NCI-H345 treated with DMSO at 0.1 percent for 48 hours (cell line): Measurements from ENCODE around the gene ERG.

ENCODE experiments used
- DNase-seq: peaks from one replicate; lab custom pipeline; 2025; ENCODE audit not compliant: unreplicated experiment; lab: John Stamatoyannopoulos, UW

The ERG gene

GRCh38 chr21:38361324-38361723 lies 137.0 kb downstream of the ERG start:
- DNase-seq = no peak

GRCh38 chr21:38359835-38360234 lies 138.4 kb downstream of the ERG start:
- DNase-seq = no peak

GRCh38 chr21:38359090-38359489 lies 139.2 kb downstream of the ERG start:
- no peak for DNase-seq

DNA sequence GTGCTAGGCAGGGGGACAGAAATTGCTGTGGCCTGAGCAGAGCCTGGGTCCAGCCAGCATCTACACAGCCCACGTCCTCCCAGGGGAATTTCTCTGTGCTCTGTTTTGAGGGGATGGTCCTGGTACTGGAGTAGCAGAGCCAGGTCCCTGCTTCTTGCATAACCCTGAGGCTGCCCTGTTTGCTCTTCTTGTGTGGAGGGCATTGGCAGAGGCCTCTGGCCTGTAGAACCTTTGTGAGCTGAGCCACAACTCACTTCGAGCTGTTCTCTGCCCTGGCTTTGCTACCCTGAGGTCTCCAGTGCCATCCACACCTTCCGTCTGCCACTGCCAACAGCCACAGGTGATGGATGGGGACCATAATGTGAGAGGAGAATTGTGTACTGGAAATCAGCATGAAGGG lies 139.6 kb downstream of the ERG start:
- DNase-seq = no peak

DNA sequence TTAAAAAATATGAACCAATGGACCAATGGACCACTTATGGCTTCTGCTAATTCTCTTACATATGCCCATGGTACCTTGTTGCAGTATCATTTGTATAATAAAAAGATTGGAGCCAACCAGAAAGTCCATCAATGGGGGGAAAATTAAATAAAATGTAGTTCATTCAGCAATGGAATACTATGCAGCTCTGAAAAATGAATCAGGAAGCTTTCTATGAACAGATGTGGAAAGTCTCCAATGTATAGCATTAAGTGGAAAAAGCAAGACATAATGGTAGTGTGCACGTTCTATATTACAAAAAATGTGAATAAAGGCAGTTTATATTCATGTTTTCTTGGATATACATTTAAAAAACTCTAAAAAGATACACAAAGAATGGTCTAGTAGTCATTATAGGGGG lies 140.2 kb downstream of the ERG start:
- DNase-seq = no peak

DNA sequence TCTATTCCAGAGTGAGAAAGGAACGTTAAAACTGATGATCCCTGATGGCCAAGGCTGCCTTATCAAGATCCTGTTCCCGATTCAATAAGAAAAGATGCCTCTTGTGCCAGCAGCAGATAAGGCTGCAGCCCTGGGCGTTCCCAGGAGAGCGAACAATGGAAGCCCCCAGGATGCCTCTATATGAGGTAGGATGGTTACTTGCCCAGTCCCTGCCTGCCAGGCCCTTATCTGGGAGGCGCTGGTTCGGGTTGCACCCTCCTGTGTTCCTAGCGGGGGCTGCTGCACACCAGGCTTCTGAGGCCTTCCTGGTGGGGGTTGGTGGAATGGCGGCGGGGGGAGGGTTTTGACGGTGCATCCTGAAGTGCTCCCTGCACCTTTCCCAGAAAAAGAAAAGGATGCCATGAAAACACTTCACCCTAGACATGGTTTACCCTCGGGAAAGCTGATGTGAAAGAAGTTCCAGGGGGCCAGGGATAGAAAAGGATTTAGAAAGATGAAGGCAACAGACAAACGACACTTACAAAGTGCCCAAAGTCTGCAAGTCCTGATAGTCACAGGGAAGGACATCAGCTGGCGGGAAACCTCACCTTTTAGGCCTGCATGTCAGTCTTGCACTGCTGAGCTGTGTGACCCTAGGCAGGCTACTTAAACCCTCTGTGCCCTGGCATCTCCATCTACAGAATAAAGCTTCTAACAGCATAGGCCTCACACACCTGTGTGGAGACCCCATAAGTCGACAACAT lies 141.2 kb downstream of the ERG start:
- DNase-seq = no peak

- DNase-seq = peak; percentile 48
These were observed 142.1 kb downstream of the ERG start for GRCh38 chr21:38355992-38356781.

GRCh38 chr21:38355353-38355752 lies 142.9 kb downstream of the ERG start:
- DNase-seq = no peak

- DNase-seq = no peak
These were observed 143.5 kb downstream of the ERG start for GRCh38 chr21:38354746-38355145.

DNA sequence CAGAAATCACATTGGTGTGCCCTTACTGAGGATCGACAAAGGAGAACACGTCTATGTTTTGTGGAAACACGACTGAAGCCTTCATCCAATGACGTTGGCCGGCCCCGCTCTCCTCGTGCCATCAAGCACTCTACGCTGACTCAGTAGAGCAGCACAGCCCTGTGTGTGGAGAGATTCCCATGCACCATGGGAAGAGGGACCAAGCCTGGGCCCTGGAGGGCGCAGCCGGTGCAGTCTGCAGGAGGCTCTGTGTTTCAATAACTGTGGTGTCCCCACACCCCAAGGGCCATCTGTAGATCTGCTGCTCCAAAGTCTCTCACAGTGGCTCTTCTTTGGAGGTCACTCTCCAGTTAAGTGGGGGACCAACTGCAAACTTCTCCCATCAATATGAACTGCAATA lies 144.0 kb downstream of the ERG start:
- no peak for DNase-seq

GRCh38 chr21:38352536-38353219 lies 145.6 kb downstream of the ERG start:
- no peak for DNase-seq

DNA sequence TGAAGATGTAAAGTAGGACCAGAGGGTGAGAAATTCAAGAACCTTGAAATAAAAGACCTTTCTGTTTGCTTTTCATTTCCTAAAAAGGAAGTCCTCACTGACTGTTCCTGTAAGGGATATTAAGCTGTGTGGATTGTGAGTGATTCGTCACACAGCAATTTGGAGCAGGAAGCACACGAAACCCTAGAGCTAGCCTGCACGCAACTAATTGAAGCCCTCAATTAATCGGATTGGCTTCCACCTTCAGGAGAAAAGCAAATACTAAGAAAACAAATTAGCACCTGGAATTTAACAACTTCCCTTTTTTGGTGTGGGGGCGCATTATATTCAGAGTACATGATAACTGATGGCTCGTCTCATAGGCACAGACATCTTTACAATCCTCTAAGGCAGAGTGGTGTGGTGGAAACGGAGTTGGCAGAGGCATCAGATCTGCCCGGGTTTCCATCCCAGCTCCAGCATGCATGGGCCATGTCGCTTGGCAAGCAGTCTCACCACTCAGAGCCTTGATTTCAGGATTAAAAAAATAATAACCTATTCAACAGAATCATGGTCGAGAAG lies 146.2 kb downstream of the ERG start:
- no peak for DNase-seq

DNA sequence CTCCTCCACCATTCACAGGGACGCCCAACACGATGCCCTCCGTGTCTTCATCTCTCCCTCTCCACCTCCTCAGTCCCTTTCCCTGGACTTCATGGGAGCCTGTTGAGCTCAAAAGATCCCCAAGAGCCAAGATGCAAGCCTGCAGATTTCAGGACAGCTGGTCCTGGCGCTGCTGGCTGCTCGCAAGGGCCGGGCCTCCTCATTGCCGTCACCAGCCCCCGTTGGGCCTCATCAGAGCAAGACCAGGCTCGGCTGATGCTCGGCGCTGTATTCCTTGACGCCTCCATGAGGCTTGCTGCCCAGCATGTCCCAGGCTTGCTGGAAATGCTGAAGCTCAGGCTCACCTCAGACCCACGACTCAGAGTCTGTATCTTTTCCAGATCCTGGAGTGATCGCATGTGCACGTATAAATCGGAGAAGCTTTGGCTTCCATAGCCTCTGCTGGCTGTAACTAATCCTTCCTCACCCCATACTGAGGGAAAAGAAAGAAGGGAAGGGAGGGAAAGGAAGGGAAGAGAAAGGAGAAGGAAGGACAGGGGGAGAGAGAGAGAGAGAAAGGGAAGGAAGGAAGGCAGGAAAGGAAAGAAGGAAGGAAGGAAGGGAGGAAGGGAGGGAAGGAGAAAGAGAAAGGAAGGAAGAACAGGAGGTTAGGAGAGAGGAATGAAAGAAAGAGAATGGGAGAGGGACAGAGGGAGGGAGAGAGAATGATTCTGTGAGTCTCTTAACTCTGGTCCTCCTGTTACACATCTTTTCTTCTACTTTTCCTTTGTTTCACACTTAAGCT lies 146.9 kb downstream of the ERG start:
- DNase-seq = no peak

GRCh38 chr21:38350684-38351083 lies 147.6 kb downstream of the ERG start:
- no peak for DNase-seq

DNA sequence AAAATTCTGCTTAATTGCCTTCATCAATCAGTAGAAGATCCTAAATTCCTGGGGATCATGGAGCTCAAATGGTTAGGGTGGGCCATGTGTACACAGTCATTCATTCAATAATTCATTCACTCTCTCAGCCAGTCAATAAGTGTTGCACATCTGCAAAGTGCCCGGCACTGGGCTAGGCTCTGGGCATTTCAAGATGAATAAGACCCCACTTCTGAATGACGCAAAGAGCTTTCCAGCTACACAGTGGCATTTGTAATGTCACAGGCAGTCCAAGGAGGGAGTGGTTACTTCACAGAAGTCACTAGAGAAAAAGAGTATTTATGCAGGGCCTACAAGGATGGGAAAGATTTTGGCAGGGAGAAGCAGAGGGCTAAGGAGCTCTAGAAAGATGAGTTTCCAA lies 148.3 kb downstream of the ERG start:
- DNase-seq = no peak

DNA sequence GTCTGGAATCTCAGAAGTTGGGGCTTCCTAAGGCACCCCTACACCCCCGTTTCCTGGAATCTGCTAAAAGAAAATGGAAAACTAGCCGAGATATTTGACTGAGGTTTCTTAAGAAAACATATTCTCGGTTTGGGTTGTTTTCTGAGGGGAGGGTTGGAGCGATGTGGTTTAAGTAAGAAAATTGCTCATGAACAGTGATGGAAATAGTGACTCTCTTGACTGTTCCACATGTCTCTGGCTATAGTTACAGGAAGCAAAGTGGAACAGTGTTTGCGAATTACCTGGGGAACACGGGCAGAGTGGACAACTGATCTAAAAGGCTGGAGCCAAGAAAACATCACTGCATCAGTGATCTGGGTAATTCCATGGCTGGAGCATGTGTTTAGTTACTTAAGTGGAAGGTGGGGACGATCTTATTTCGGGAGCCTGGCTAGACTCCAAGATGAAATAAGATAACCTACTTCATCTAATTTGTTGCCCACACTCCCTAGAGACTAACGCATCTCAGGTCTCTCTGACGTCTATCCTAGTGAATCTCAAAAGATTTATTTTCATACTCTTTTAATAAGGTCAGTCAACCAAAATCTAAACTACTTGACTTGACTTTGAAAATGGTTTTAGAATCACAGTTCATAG lies 149.0 kb downstream of the ERG start:
- DNase-seq = no peak

DNA sequence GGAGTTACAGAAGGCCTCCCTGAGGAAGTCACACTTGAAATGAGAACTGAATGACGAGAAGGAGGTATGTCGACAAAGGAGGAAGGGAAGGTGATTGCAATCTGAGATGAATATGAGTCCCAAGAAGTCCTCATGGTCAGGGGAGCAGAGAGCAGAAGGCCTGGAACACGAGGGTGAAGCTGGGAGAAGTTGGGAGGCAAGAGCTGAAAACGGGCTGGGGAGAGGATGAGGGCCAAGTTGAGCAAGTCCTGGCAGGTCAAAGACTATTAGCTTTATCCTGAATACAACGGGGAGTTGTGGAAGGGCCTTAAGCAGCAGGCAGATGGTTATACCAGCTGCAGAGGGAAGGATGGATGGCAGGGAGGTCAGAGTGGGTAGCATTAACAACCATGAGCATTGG lies 152.0 kb downstream of the ERG start:
- DNase-seq = no peak

GRCh38 chr21:38343691-38344090 lies 154.6 kb downstream of the ERG start:
- no peak for DNase-seq

- DNase-seq = no peak
These were observed 155.5 kb downstream of the ERG start for GRCh38 chr21:38342739-38343138.

GRCh38 chr21:38341546-38342012 lies 156.7 kb downstream of the ERG start:
- no peak for DNase-seq
